RWPE1 (cell line): ENCODE measurements around the gene CDA.
"Not testable (repeated sequence)": the region's sequence is repeated elsewhere in the genome, so short reads cannot be mapped to it uniquely, and the experiment has no call there.

Experiments
- CTCF ChIA-PET: fragments of 350-600 bp; sonication (Branson Sonifier 250); formaldehyde crosslinking; extraction: SDS; loops from one replicate; lab custom pipeline; 2021; lab: Yijun Ruan, JAX
- POLR2A ChIA-PET: fragments of 400-600 bp; formaldehyde crosslinking; extraction: SDS; loops from one replicate; lab custom pipeline; 2020; ENCODE audit warnings: antibody characterized with exemption; ENCODE audit not compliant: low non-redundant PET; lab: Yijun Ruan, JAX
- DNase-seq: peaks from one replicate; pipeline ENCODE4 v3.0.0; 2012; ENCODE audit warnings: low spot score
- H3K27ac ChIP-seq: fragments of 450-650 bp; 2 replicates; pipeline ENCODE4 v1.5.1; 2017
- CTCF ChIP-seq: fragments of 450-650 bp; conservative IDR thresholded peaks from 2 replicates; pipeline ENCODE4 v1.5.1; 2017; ENCODE audit warnings: low read depth, mild to moderate bottlenecking

The CDA gene

GRCh38 chr1:20602851-20603450 lies 14.1 kb downstream of the CDA start:
- no peak overlapping the region for H3K27ac ChIP-seq
- ChIA-PET POLR2A (no interaction called here), CTCF (no interaction called here)
- no peak for TF ChIP-seq CTCF
- DNase-seq = no peak

GRCh38 chr1:20603504-20604464 lies 14.9 kb downstream of the CDA start:
- ChIA-PET CTCF (no interaction called here), POLR2A (no interaction called here)
- H3K27ac ChIP-seq = peak overlapping the region; percentile 43; the same call in 1 of the 2 replicates
- DNase-seq = peak; percentile 68
- no peak for TF ChIP-seq CTCF

- ChIA-PET CTCF (no interaction called here), POLR2A (no interaction called here)
- DNase-seq = no peak
- no peak for TF ChIP-seq CTCF
- peak overlapping the region; percentile 43; the same call in 1 of the 2 replicates for H3K27ac ChIP-seq
These were observed 15.8 kb downstream of the CDA start for GRCh38 chr1:20604678-20605077.

GRCh38 chr1:20606801-20607570 lies 18.1 kb downstream of the CDA start:
- POLR2A ChIA-PET, H3K27ac ChIP-seq, DNase-seq: not testable (repeated sequence)
- CTCF ChIA-PET = interaction anchor here (0.7 kb wide), 1 partner anchor 17 kb away, joined by 4 read pairs; no protein-coding TSS in a partner anchor

GRCh38 chr1:20609541-20609940 lies 20.6 kb downstream of the CDA start:
- ChIA-PET CTCF (interaction anchor here (0.8 to 1.2 kb wide), 2 partner anchors 10 to 30 kb away, joined by 3 to 5 read pairs; no protein-coding TSS in a partner anchor), POLR2A (no interaction called here)
- H3K27ac ChIP-seq = no peak overlapping the region
- TF ChIP-seq CTCF = no peak
- DNase-seq = no peak

GRCh38 chr1:20610970-20611369 lies 22.1 kb downstream of the CDA start:
- no peak for DNase-seq
- no peak for TF ChIP-seq CTCF
- H3K27ac ChIP-seq = peak overlapping the region; percentile 85; the same call in 1 of the 2 replicates
- ChIA-PET CTCF (interaction anchor here (0.6 kb wide), 1 partner anchor 352 kb away, joined by 3 read pairs; no protein-coding TSS in a partner anchor), POLR2A (no interaction called here)
